CD4-positive, alpha-beta T cell (primary cell): Measurements from ENCODE around the gene PRKCQ. TPM values are rescaled to one million over a fixed set of nuclear protein-coding genes. Genes with fewer than 3 reads are reported as not detected.

Source experiments
- ATAC-seq: fragments of 200-7000 bp; cut with Tn5 transposase; one replicate; pipeline ENCODE4 v1.10.0; 2022; ENCODE audit warnings: mild to moderate bottlenecking; ENCODE audit not compliant: poor library complexity
- CTCF ChIA-PET: fragments of 350-600 bp; sonication (Branson Sonifier 250); formaldehyde crosslinking; loops from one replicate; lab custom pipeline; 2021; ENCODE audit warnings: antibody characterized with exemption, inconsistent platforms; lab: Charles Lee
- POLR2A ChIA-PET: fragments of 350-600 bp; sonication (Branson Sonifier 250); formaldehyde crosslinking; loops from one replicate; lab custom pipeline; 2021; ENCODE audit warnings: antibody characterized with exemption, inconsistent platforms; lab: Charles Lee
- DNase-seq, 14 experiments: peaks; one replicate each; pipeline ENCODE4 v3.0.0-alpha.2; 2013 to 2020; ENCODE audit warnings: mixed read lengths in 2 of 14
- H3K27ac ChIP-seq, 2 donors: one replicate each; pipeline versions ENCODE4 v1.5.1 to v1.7.0; 2013; ENCODE audit warnings: low read length in 2 of 2, low read depth in 1 of 2, mild to moderate bottlenecking in 1 of 2
- H3K27me3 ChIP-seq, 2 experiments: 1 replicate in 1 of 2; 2 replicates in 1 of 2; pipeline versions ENCODE4 v1.6.1 to v1.7.0; 2013; ENCODE audit warnings: low read length in 2 of 2, control low read depth in 1 of 2, mild to moderate bottlenecking in 1 of 2, moderate library complexity in 1 of 2; ENCODE audit not compliant: insufficient read depth in 2 of 2, control insufficient read depth in 1 of 2
- H3K36me3 ChIP-seq: one replicate; pipeline ENCODE4 v1.6.1; 2013; ENCODE audit warnings: low read length, control low read depth; ENCODE audit not compliant: insufficient read depth
- H3K4me1 ChIP-seq: one replicate; pipeline ENCODE4 v1.6.1; 2013; ENCODE audit warnings: low read length, control low read depth; ENCODE audit not compliant: insufficient read depth
- H3K4me3 ChIP-seq: one replicate; pipeline ENCODE4 v1.5.1; 2013; ENCODE audit warnings: mild to moderate bottlenecking, low read length, moderate library complexity
- H3K9me3 ChIP-seq, 2 experiments: 1 replicate in 1 of 2; 2 replicates in 1 of 2; pipeline versions ENCODE4 v1.6.1 to v1.7.0; 2013; ENCODE audit warnings: low read length in 2 of 2, mild to moderate bottlenecking in 2 of 2, control low read depth in 1 of 2, moderate library complexity in 1 of 2; ENCODE audit not compliant: control insufficient read depth in 1 of 2, insufficient read depth in 1 of 2
- H3K27ac Mint-ChIP-seq: one replicate; pipeline ENCODE4 v1.8.0; 2020; ENCODE audit warnings: mixed read lengths
- H3K27me3 Mint-ChIP-seq: one replicate; pipeline ENCODE4 v1.8.0; 2021; ENCODE audit warnings: mixed read lengths
- H3K36me3 Mint-ChIP-seq: one replicate; pipeline ENCODE4 v1.8.0; 2021; ENCODE audit warnings: low read depth, mixed read lengths
- H3K4me1 Mint-ChIP-seq: one replicate; pipeline ENCODE4 v1.8.0; 2021; ENCODE audit warnings: low read depth, mixed read lengths
- H3K4me3 Mint-ChIP-seq: one replicate; pipeline ENCODE4 v1.8.0; 2020; ENCODE audit warnings: mild to moderate bottlenecking, mixed read lengths
- H3K9me3 Mint-ChIP-seq: one replicate; pipeline ENCODE4 v1.8.0; 2020; ENCODE audit warnings: mixed read lengths
- CTCF ChIP-seq: fragments of 200-600 bp; IDR thresholded peaks from one replicate; pipeline ENCODE4 v1.8.0; 2022; ENCODE audit warnings: antibody characterized with exemption, mild to moderate bottlenecking
- intact Hi-C, 2 experiments: fragments of 100-400 bp; cut with DNase I in 1 of 2; cut with micrococcal nuclease in 1 of 2; formaldehyde crosslinking; loops; one replicate each; pipeline versions ENCODE4 v1.15.1 to v1.9.0; 2023 to 2025; cut with DNase I, micrococcal nuclease
- polyA plus RNA-seq, 2 donors: library from polyadenylated mRNA; unstranded; fragments of 120-200 nt; gene quantifications; one replicate each; pipeline ENCODE4 v1.2.1, GENCODE V29; 2013
- total RNA-seq, 174 experiments: library from RNA in 2 of 174; stranded (reverse) in 2 of 174; gene quantifications; one replicate each; pipeline ENCODE4 v1.2.3 and lab custom pipeline; 2021 to 2026

The PRKCQ gene
- total RNA-seq (10 to 100 TPM; 43.4 to 43.9 TPM), total RNA-seq (lab: John Stamatoyannopoulos, UW) (34.8 to 274 (median 147) reads per million in 172 experiments)
- polyA plus RNA-seq (2013, experiment 1 of 2): 50.0 TPM
- 64.3 TPM for polyA plus RNA-seq (2013, experiment 2 of 2)

GRCh38 chr10:6579904-6580278, at the start of gene PRKCQ:
Gene PRKCQ (minus strand): TSS chr10:6580276. CDS start chr10:6515135, 65,141 bp downstream.
- Mint-ChIP-seq H3K36me3 (peaks cover 65% of the 10 kb centered on the region), H3K27ac (peak within 1 kb of the TSS; percentile 94), H3K4me1 (peaks cover 80% of the 10 kb centered on the region), H3K27me3 (no peaks in the 10 kb centered on the region), H3K9me3 (no peaks in the 10 kb centered on the region), H3K4me3 (peak within 1 kb of the TSS; percentile 94)
- Histone ChIP-seq H3K27ac (peak within 1 kb of the TSS; percentile 77 to 93), H3K36me3 (peaks cover 4% of the 10 kb centered on the region), H3K4me1 (peaks cover 49% of the 10 kb centered on the region), H3K27me3 (no peaks in the 10 kb centered on the region), H3K9me3 (no peaks in the 10 kb centered on the region), H3K4me3 (peak within 1 kb of the TSS; percentile 92)
- ATAC-seq (no peak), DNase-seq (no peak)
- CTCF ChIA-PET: interaction anchor here (0.8 to 5.0 kb wide), 9 partner anchors 13 to 169 kb away, joined by 3 to 55 read pairs (median 4); no protein-coding TSS in a partner anchor
- TF ChIP-seq CTCF: no peak
- POLR2A ChIA-PET: interaction anchor here (1.7 to 8.8 kb wide), 8 partner anchors 11 to 106 kb away, joined by 3 to 104 read pairs (median 23); no protein-coding TSS in a partner anchor
- intact Hi-C loops: loop anchor here (1.0 to 5.0 kb wide), 13 partner anchors 13 to 135 kb away; no protein-coding TSS in a partner anchor

- CTCF ChIA-PET: no interaction called here
- H3K27ac Mint-ChIP-seq: no peak overlapping the region
- H3K4me3 ChIP-seq: no peak overlapping the region
- TF ChIP-seq CTCF: no peak
- no peaks in the 10 kb centered on the region for H3K27me3 ChIP-seq
- H3K4me1 ChIP-seq: no peaks in the 10 kb centered on the region
- intact Hi-C loops: no loop called here
- POLR2A ChIA-PET: interaction anchor here (1.4 kb wide), 1 partner anchor 29 kb away, joined by 3 read pairs; no protein-coding TSS in a partner anchor
- no peaks in the 10 kb centered on the region for H3K9me3 Mint-ChIP-seq
- peaks cover 3% of the 10 kb centered on the region for H3K36me3 ChIP-seq
- H3K4me1 Mint-ChIP-seq: peaks cover 9% of the 10 kb centered on the region
- H3K9me3 ChIP-seq: no peaks in the 10 kb centered on the region
- ATAC-seq: no peak
- no peaks in the 10 kb centered on the region for H3K27me3 Mint-ChIP-seq
- H3K4me3 Mint-ChIP-seq: no peak overlapping the region
- DNase-seq: no peak
- no peak overlapping the region for H3K27ac ChIP-seq
- H3K36me3 Mint-ChIP-seq: peaks cover 35% of the 10 kb centered on the region
Measured at GRCh38 chr10:6625428-6625827, 45.4 kb upstream of the PRKCQ start.

- no peak overlapping the region for H3K27ac Mint-ChIP-seq
- no peak for DNase-seq
- ChIA-PET CTCF (no interaction called here), POLR2A (interaction anchor here (1.4 kb wide), 1 partner anchor 28 kb away, joined by 3 read pairs; no protein-coding TSS in a partner anchor)
- no peaks in the 10 kb centered on the region for H3K27me3 ChIP-seq
- peaks cover 41% of the 10 kb centered on the region for H3K36me3 Mint-ChIP-seq
- peaks cover 3% of the 10 kb centered on the region for H3K36me3 ChIP-seq
- H3K4me1 ChIP-seq: no peaks in the 10 kb centered on the region
- intact Hi-C loops: no loop called here
- H3K4me1 Mint-ChIP-seq: peaks cover 9% of the 10 kb centered on the region
- no peak for ATAC-seq
- H3K9me3 ChIP-seq: no peaks in the 10 kb centered on the region
- H3K4me3 Mint-ChIP-seq: no peak overlapping the region
- no peak overlapping the region for H3K4me3 ChIP-seq
- H3K27ac ChIP-seq: no peak overlapping the region
- TF ChIP-seq CTCF: no peak
- H3K9me3 Mint-ChIP-seq: no peaks in the 10 kb centered on the region
- no peaks in the 10 kb centered on the region for H3K27me3 Mint-ChIP-seq
Measured at GRCh38 chr10:6624392-6624791, 44.3 kb upstream of the PRKCQ start.
